Measurements from ENCODE around the gene SELENOM.
A peak's percentile ranks its signal among the peaks of the same experiment; 100 is the strongest.

SELENOM gene

DNA sequence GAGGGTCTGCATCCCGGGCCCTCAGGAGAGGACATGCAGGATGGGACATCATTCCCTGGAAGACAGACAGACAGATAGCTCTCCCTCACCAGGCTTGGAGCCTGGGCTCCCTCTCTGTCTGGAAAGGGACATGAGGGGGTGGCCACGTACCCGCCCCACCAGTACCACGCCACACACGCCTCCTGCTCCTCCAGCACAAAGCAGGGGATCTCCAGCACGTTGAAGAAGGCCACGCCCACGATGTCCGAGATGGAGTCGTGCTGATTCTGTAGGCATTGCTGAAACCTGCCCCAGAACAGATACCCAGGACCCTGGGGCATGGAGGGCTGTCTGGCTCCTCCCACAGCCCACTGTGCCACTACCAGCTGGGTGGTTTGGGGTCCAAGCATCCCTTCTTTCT lies 30.8 kb upstream of the SELENOM start:
- no peak overlapping the region for H2BK120ac ChIP-seq (ENCODE audit: low read depth, low read length)
- H2BK15ac ChIP-seq (ENCODE audit: low read depth, poor library complexity, severe bottlenecking), result no peak overlapping the region
- H3K18ac ChIP-seq (ENCODE audit: low read depth in 1 of 2, low read length in 2 of 2), result no peak overlapping the region
- H3K27ac ChIP-seq (ENCODE audit: low read length, poor library complexity, severe bottlenecking), result no peak overlapping the region
- no peak overlapping the region for H2AK5ac ChIP-seq (ENCODE audit: low read length, severe bottlenecking)
- H2AFZ ChIP-seq (ENCODE audit: low read depth, low read length), result no peak overlapping the region
- H2BK12ac ChIP-seq (ENCODE audit: low read length in 2 of 2), result no peak overlapping the region
- H3K9ac ChIP-seq (ENCODE audit: low read length), result no peak overlapping the region
- H4K91ac ChIP-seq (ENCODE audit: low read length), result no peak overlapping the region
- H3K23ac ChIP-seq (ENCODE audit: low read length in 2 of 2), result no peak overlapping the region
- H3K4me1 ChIP-seq (ENCODE audit: control insufficient read depth, insufficient read depth, low read depth, low read length), result peaks cover 15% of the 10 kb centered on the region
- H3K9me3 ChIP-seq (ENCODE audit: control insufficient read depth, low read length), result no peaks in the 10 kb centered on the region
- DNase-seq, result no peak
- H2BK5ac ChIP-seq (ENCODE audit: low read depth, low read length, poor library complexity, severe bottlenecking), result no peak overlapping the region
- no peak overlapping the region for H3K14ac ChIP-seq (ENCODE audit: low read length in 2 of 2)
- WGBS, result 83% methylated on average over 10 of the region's 10 CpGs
- H3K36me3 ChIP-seq (ENCODE audit: control insufficient read depth in 1 of 2, insufficient read depth in 2 of 2, low read depth in 1 of 2, low read length in 2 of 2), result no peaks in the 10 kb centered on the region
- no peak overlapping the region for H4K8ac ChIP-seq (ENCODE audit: low read length)
- peaks cover 23 to 78% of the 10 kb centered on the region in 2 experiments for H3K27me3 ChIP-seq (ENCODE audit: control insufficient read depth in 1 of 2, insufficient read depth in 1 of 2, low read length in 2 of 2)
- no peaks in the 10 kb centered on the region for H3K79me1 ChIP-seq (replicated peaks; ENCODE audit: low read length, poor library complexity, severe bottlenecking)
- H3K4me3 ChIP-seq (ENCODE audit: insufficient read depth in 1 of 2, low read depth in 1 of 2, low read length in 2 of 2), result no peak overlapping the region
- H3K4me2 ChIP-seq (ENCODE audit: low read length, poor library complexity, severe bottlenecking), result no peak overlapping the region
- H3K4ac ChIP-seq (ENCODE audit: low read depth in 1 of 2, low read length in 2 of 2), result no peak overlapping the region

DNA sequence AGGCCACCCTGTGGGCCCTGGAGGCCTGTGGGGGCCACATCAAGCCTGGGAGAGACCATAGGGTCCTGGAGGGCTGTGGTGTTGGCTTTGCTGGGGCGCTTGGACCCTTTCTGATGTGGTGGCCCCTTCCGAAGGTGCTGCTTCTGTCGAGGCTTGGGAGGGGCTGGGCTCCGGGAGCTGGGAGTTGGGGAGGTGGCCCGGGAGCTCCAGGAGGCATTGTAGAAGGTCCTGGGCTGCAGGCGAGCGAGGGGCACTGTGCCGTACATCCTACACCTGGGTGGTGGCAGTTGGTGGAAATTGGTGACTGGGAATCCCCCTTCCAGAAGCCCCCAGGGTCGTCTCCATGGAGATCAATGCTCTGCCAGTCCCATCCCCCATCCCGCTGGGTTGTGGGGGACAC lies 30.4 kb upstream of the SELENOM start:
- no peak for DNase-seq
- Histone ChIP-seq H4K91ac (ENCODE audit: low read length) (no peak overlapping the region), H3K27ac (ENCODE audit: low read length, poor library complexity, severe bottlenecking) (no peak overlapping the region), H3K4ac (ENCODE audit: low read depth in 1 of 2, low read length in 2 of 2) (no peak overlapping the region), H2BK120ac (ENCODE audit: low read depth, low read length) (no peak overlapping the region), H2BK5ac (ENCODE audit: low read depth, low read length, poor library complexity, severe bottlenecking) (no peak overlapping the region), H2AK5ac (ENCODE audit: low read length, severe bottlenecking) (no peak overlapping the region), H3K9me3 (ENCODE audit: control insufficient read depth, low read length) (no peaks in the 10 kb centered on the region), H3K14ac (ENCODE audit: low read length in 2 of 2) (no peak overlapping the region), H3K4me1 (ENCODE audit: control insufficient read depth, insufficient read depth, low read depth, low read length) (peaks cover 15% of the 10 kb centered on the region), H3K79me1 (replicated peaks; ENCODE audit: low read length, poor library complexity, severe bottlenecking) (no peaks in the 10 kb centered on the region), H4K8ac (ENCODE audit: low read length) (no peak overlapping the region), H3K27me3 (ENCODE audit: control insufficient read depth in 1 of 2, insufficient read depth in 1 of 2, low read length in 2 of 2) (peaks cover 23 to 78% of the 10 kb centered on the region in 2 experiments), H3K4me3 (ENCODE audit: insufficient read depth in 1 of 2, low read depth in 1 of 2, low read length in 2 of 2) (no peak overlapping the region), H3K36me3 (ENCODE audit: control insufficient read depth in 1 of 2, insufficient read depth in 2 of 2, low read depth in 1 of 2, low read length in 2 of 2) (peaks cover 0 to 3% of the 10 kb centered on the region in 2 experiments), H2BK15ac (ENCODE audit: low read depth, poor library complexity, severe bottlenecking) (peak overlapping the region; percentile 7), H2AFZ (ENCODE audit: low read depth, low read length) (no peak overlapping the region), H3K9ac (ENCODE audit: low read length) (no peak overlapping the region), H3K18ac (ENCODE audit: low read depth in 1 of 2, low read length in 2 of 2) (no peak overlapping the region), H2BK12ac (ENCODE audit: low read length in 2 of 2) (no peak overlapping the region), H3K4me2 (ENCODE audit: low read length, poor library complexity, severe bottlenecking) (no peak overlapping the region), H3K23ac (ENCODE audit: low read length in 2 of 2) (no peak overlapping the region)
- 71% methylated on average over 10 of the region's 10 CpGs for WGBS

DNA sequence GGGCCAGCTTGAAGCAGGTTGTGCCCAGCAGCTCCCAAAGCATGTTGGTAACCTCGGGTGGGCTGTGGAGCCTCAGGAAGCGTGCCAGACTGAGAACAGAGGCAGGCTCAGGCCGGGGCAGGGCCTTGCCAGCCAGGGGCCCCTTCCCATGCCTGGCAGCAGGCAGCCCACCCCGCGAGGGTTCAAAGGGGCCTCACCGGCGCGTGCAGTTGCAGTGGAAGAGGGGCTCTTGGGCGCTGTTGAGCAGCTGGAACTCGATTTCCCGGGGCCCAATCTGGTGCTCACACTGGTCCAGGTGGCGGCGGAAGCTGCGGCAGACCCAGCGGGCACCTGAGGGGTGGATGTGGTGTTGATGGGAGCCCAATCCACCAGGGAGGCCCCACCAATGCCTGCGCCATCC lies 29.3 kb upstream of the SELENOM start:
- no peak overlapping the region for H3K9ac ChIP-seq (ENCODE audit: low read length)
- no peaks in the 10 kb centered on the region for H3K79me1 ChIP-seq (replicated peaks; ENCODE audit: low read length, poor library complexity, severe bottlenecking)
- H3K4me3 ChIP-seq (ENCODE audit: insufficient read depth in 1 of 2, low read depth in 1 of 2, low read length in 2 of 2), result no peak overlapping the region
- no peak overlapping the region for H3K23ac ChIP-seq (ENCODE audit: low read length in 2 of 2)
- H4K8ac ChIP-seq (ENCODE audit: low read length), result no peak overlapping the region
- no peak overlapping the region for H3K4ac ChIP-seq (ENCODE audit: low read depth in 1 of 2, low read length in 2 of 2)
- H3K4me2 ChIP-seq (ENCODE audit: low read length, poor library complexity, severe bottlenecking), result no peak overlapping the region
- H3K18ac ChIP-seq (ENCODE audit: low read depth in 1 of 2, low read length in 2 of 2), result no peak overlapping the region
- no peak overlapping the region for H3K27ac ChIP-seq (ENCODE audit: low read length, poor library complexity, severe bottlenecking)
- no peak overlapping the region for H2BK120ac ChIP-seq (ENCODE audit: low read depth, low read length)
- H2AK5ac ChIP-seq (ENCODE audit: low read length, severe bottlenecking), result no peak overlapping the region
- no peak overlapping the region for H2BK12ac ChIP-seq (ENCODE audit: low read length in 2 of 2)
- H3K14ac ChIP-seq (ENCODE audit: low read length in 2 of 2), result no peak overlapping the region
- DNase-seq, result no peak
- H2AFZ ChIP-seq (ENCODE audit: low read depth, low read length), result no peak overlapping the region
- peaks cover 0 to 3% of the 10 kb centered on the region in 2 experiments for H3K36me3 ChIP-seq (ENCODE audit: control insufficient read depth in 1 of 2, insufficient read depth in 2 of 2, low read depth in 1 of 2, low read length in 2 of 2)
- no peak overlapping the region for H4K91ac ChIP-seq (ENCODE audit: low read length)
- H3K27me3 ChIP-seq (ENCODE audit: control insufficient read depth in 1 of 2, insufficient read depth in 1 of 2, low read length in 2 of 2), result peaks cover 23 to 70% of the 10 kb centered on the region in 2 experiments
- no peak overlapping the region for H2BK5ac ChIP-seq (ENCODE audit: low read depth, low read length, poor library complexity, severe bottlenecking)
- H2BK15ac ChIP-seq (ENCODE audit: low read depth, poor library complexity, severe bottlenecking), result no peak overlapping the region
- 89% methylated on average over 14 of the region's 16 CpGs for WGBS
- H3K9me3 ChIP-seq (ENCODE audit: control insufficient read depth, low read length), result no peaks in the 10 kb centered on the region
- peaks cover 15% of the 10 kb centered on the region for H3K4me1 ChIP-seq (ENCODE audit: control insufficient read depth, insufficient read depth, low read depth, low read length)

- H3K18ac ChIP-seq (ENCODE audit: low read depth in 1 of 2, low read length in 2 of 2), result no peak overlapping the region
- no peak overlapping the region for H4K8ac ChIP-seq (ENCODE audit: low read length)
- H3K4me3 ChIP-seq (ENCODE audit: insufficient read depth in 1 of 2, low read depth in 1 of 2, low read length in 2 of 2), result no peak overlapping the region
- H3K23ac ChIP-seq (ENCODE audit: low read length in 2 of 2), result no peak overlapping the region
- no peak overlapping the region for H2BK12ac ChIP-seq (ENCODE audit: low read length in 2 of 2)
- H4K91ac ChIP-seq (ENCODE audit: low read length), result no peak overlapping the region
- H2AK5ac ChIP-seq (ENCODE audit: low read length, severe bottlenecking), result no peak overlapping the region
- H2AFZ ChIP-seq (ENCODE audit: low read depth, low read length), result no peak overlapping the region
- peaks cover 23 to 65% of the 10 kb centered on the region in 2 experiments for H3K27me3 ChIP-seq (ENCODE audit: control insufficient read depth in 1 of 2, insufficient read depth in 1 of 2, low read length in 2 of 2)
- WGBS, result 92% methylated on average over 9 of the region's 9 CpGs
- H3K4me1 ChIP-seq (ENCODE audit: control insufficient read depth, insufficient read depth, low read depth, low read length), result peaks cover 15% of the 10 kb centered on the region
- H3K4ac ChIP-seq (ENCODE audit: low read depth in 1 of 2, low read length in 2 of 2), result no peak overlapping the region
- no peak overlapping the region for H3K14ac ChIP-seq (ENCODE audit: low read length in 2 of 2)
- H3K9ac ChIP-seq (ENCODE audit: low read length), result no peak overlapping the region
- no peaks in the 10 kb centered on the region for H3K79me1 ChIP-seq (replicated peaks; ENCODE audit: low read length, poor library complexity, severe bottlenecking)
- no peaks in the 10 kb centered on the region for H3K9me3 ChIP-seq (ENCODE audit: control insufficient read depth, low read length)
- no peak overlapping the region for H2BK15ac ChIP-seq (ENCODE audit: low read depth, poor library complexity, severe bottlenecking)
- H3K4me2 ChIP-seq (ENCODE audit: low read length, poor library complexity, severe bottlenecking), result no peak overlapping the region
- no peak overlapping the region for H3K27ac ChIP-seq (ENCODE audit: low read length, poor library complexity, severe bottlenecking)
- DNase-seq, result no peak
- no peak overlapping the region for H2BK5ac ChIP-seq (ENCODE audit: low read depth, low read length, poor library complexity, severe bottlenecking)
- no peak overlapping the region for H2BK120ac ChIP-seq (ENCODE audit: low read depth, low read length)
- peaks cover 0 to 3% of the 10 kb centered on the region in 2 experiments for H3K36me3 ChIP-seq (ENCODE audit: control insufficient read depth in 1 of 2, insufficient read depth in 2 of 2, low read depth in 1 of 2, low read length in 2 of 2)
Observed at GRCh38 chr22:31136155-31136554, 28.8 kb upstream of the SELENOM start.

Data from mesenchymal stem cell (in vitro differentiated cells and primary cell).